ENCODE data around the gene RAMP2.
"Not testable (repeated sequence)": the region's sequence is repeated elsewhere in the genome, so short reads cannot be mapped to it uniquely, and the experiment has no call there.

Gene RAMP2

GRCh38 chr17:42760652-42761581 is at the start of gene RAMP2:
TSS of gene RAMP2 (plus strand) at chr17:42761227. CDS start at chr17:42761262, 35 bp downstream.
- no peak for FAIRE-seq

DNA sequence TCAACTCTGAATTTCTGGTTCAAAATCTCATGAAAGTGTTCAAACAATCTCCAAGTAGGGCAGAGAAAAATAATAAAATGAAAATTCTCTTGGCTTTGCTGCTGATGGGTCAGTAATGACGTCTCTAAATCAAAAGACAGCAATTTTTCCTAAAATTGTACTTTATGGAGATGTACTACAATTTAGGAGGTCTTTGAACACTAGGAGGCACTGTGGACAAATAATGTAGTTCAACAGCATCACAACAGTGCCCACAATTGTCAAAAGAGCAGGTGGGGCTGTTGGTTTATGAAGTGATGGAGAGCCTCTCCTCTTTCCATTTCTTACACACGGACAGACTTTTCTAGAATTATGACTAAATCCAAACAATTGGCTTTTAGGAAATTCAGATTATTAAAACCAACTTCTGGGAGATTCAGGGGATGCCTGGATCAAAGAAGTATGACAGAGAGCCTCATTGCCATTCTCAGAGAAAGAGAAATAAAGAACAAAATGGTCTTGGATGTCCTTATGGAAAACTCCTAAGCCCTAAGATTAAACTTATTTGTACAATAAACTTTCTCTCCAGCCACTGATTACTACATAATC is 39.9 kb upstream of the RAMP2 start:
- peak; percentile 94 for FAIRE-seq

- FAIRE-seq = no peak
Observed at GRCh38 chr17:42723636-42724035, 37.4 kb upstream of the RAMP2 start.

DNA sequence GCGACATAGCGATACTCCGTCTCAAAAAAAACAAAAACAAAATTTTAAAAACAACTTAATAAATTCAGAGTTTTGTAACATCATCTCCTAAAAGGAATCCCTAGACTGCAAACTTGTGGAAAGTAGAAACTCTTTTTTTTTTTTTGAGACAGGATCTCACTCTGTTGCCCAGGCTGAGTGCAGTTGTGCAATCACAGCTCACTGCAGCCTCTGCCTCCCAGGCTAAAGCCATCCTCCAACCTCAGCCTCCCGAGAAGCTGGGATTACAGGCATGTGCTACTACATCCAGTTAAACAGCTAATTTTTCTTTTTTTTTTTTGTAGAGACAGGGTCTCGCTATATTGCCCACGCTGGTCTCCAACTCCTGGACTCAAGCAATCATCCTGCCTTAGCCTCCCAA is 35.9 kb upstream of the RAMP2 start:
- no peak for FAIRE-seq

DNA sequence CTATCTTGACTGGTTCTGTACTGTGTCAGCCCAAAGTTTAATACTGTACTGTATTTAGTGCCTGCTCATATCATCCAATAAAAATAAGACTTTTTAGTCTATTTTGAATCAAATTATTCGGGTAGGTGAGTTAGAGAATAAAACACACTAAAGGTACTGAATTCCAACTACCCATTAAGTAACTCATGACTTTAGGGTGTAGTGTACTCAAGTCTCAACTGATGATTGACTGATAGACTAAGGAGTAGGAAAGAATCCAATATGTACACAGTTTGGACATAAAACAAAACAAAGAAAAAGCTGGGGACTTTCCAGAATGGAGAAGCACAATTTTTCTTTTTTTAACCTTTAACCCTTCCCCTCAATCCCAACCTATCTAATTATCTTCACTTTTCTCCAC is 20.3 kb upstream of the RAMP2 start:
- no peak for FAIRE-seq

DNA sequence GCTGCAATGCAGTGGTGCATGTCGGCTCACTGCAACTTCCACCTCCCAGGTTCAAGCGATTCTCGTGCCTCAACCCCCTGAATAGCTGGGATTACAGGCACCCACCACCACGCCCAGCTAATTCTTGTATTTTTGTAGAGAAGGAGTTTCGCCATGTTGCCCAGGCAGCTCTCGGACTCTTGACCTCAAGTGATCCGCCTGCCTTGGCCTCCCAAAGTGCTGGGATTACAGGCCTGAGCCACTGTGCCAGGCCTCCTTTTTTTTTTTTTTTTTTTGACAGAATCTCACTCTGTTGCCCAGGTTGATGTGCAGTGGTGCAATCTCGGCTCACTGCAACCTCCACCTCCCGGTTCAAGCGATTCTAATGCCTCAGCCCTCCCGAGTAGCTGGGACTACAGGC is 18.1 kb upstream of the RAMP2 start:
- FAIRE-seq = not testable (repeated sequence)

GRCh38 chr17:42743595-42744282 is 17.3 kb upstream of the RAMP2 start:
- no peak for FAIRE-seq

DNA sequence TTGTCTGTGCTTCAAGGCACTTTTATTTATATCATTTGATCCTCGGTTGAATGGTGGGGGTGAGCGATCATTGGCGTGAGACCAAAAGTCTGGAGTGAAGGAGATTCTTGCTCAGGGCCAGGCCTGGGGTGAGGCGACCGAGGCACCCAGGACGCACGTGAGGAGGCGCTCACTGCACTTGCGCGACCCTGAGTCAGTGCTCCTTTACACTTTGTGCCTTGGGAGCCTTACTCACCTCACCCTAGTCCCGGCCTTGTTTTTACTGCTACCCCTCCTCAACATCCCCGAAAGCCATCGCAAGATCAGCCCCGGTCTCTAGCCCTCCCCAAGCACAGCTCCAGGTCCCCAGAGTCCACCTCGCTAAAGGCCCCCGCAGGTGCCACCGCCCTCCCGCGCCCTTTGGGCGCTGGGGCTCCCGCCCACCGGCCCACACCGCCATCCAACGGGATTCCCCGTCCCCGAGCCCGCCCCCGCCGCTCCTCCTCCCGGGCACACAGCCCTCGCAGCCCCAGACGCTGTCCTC is 16.7 kb upstream of the RAMP2 start:
- FAIRE-seq = no peak

DNA sequence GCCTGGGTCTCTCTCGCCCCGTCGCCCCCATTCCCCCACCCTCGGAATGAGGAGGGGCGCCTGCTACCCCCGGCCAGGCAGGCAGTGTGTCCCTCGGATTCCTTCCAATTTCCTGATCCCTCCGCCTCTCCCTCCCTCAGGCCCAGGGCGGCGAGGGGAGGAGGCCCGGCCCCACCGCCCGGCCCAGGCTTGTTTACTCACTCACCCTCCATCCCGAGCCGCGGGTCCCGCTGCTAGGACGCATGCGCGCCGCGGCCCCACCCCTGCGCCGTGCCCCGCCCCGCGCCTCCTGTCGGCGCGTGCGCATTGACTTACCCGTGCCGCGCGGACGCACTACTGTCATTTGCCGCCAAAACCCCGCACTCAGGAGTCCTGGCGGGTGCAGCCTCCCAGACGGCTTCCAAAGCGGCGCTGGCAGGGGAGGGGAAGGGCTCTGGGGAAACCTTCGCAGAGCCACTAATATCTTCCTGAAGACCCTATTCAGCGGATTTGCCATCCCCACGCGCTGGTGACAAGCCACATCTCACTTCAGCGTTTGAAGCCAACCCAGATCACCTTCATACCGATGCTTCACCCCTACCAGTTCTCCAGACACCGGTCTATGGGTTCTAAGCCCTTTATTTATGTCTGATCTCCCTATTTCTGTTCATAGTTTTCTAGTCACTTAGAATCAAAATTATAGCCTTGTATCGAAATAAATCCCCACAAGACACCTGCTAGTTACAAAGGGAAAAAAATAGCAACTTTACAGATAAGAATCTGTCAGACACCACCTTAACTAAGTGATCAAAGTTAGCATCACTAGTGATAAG is 16.0 kb upstream of the RAMP2 start, which contains the start of gene EZH1:
EZH1 (minus strand) TSS at position 235 of the 812 bp plus-strand sequence. CDS start 16,099 bp downstream, outside the sequence.
- no peak for FAIRE-seq

- no peak for FAIRE-seq
Observed at GRCh38 chr17:42748202-42748907, 12.7 kb upstream of the RAMP2 start.

DNA sequence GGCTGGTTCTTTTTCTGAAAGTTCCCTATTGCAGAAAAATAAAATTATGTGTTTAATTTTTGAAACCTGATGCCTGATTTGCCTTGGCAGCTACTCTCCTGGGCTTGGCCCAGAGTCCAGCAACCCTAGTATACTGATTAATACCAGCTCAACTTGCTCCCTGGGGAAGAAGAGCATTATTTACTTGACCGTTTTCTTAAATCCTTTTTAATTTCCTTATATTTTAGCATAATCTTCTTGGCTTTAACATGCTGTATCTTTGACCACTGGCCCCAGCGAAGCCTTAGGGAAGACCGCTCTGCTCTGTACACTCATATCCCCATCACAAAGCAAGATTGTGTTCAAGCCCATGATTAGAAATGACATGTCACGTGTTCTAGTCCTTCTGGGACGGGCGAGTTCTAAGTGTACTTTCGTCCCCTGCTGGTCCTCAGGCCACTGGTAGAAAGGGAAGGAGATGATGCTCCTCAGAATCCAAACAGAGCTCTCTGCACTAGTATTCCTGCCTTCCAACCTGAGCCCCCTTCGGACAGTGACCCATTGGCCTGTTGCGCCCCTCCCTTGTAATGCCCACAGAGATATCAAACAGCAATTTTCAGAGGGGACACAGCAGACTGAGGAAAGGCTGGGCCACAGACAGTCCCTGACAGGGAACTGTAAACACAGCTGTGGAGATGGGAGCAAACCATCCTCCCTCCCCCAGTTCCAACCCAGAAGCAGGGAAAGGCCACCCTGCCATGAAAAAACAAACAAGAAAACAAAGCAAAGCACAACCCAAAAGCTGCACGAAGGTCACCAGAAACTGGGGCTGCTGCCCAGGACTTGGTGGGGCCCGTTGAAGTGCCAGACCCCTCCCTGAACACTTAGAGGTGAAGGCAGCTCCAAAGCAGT is 11.9 kb upstream of the RAMP2 start:
- no peak for FAIRE-seq

- FAIRE-seq = no peak
Observed at GRCh38 chr17:42750739-42751344, 10.2 kb upstream of the RAMP2 start.

DNA sequence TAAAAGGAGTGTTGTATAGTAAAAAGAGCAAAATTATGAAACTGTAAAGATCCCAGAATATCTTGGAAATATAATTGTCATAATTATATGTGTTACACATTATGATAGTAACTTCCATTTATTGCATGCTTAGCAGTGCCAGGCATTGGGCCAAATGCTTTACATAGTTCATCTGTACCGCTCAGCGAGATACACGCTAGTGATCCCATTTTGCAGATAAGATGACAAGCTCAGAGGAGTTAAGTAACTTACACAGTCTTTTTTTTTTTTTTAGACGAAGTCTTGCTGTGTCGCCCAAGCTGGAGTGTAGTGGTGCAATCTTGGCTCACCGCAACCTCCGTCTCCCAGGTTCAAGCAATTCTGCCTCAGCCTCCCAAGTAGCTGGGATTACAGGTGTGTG is 9.4 kb upstream of the RAMP2 start:
- FAIRE-seq = no peak

DNA sequence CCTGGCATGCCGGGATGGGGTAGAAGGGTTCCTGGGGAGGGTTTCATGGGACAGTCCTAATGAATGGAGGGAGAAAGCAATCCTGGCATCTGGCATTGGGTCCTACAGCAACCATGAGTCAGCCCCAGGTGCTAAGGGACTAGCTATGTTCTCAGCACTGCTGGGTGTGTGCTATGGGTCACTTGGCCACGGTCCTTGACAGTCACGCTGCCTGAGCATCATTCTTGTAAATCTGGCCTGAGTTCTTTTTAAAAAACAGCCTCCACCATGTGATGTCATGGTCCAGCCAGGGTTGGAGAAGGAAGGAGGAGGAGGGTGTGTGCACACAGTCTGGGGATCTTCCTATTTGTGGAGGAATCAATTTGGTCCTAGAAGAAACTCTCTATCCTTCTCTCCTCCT is 6.2 kb upstream of the RAMP2 start:
- FAIRE-seq = no peak

GRCh38 chr17:42759982-42760651 is 910 bp upstream of the RAMP2 start:
- FAIRE-seq = no peak

GRCh38 chr17:42761638-42762037 is 611 bp downstream of the RAMP2 start:
- no peak for FAIRE-seq

DNA sequence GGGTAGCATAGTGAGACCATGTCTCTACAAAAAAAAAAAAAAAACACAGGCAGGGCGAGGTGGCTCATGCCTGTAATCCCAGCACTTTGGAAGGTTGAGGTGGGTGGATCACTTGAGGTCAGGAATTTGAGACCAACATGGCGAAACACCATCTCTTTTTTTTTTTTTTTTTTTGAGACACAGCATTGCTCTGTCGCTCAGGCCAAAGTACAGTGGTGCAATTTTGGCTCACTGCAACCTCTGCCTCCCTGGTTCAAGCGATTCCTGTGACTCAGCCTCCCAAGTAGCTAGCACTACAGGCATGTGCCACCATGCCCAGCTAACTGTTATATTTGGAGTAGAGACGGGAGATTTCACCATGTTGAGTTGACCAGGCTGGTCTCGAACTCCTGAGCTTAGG is 5.1 kb downstream of the RAMP2 start:
- FAIRE-seq = no peak

- no peak for FAIRE-seq
Observed at GRCh38 chr17:42767512-42767911, 6.5 kb downstream of the RAMP2 start.

DNA sequence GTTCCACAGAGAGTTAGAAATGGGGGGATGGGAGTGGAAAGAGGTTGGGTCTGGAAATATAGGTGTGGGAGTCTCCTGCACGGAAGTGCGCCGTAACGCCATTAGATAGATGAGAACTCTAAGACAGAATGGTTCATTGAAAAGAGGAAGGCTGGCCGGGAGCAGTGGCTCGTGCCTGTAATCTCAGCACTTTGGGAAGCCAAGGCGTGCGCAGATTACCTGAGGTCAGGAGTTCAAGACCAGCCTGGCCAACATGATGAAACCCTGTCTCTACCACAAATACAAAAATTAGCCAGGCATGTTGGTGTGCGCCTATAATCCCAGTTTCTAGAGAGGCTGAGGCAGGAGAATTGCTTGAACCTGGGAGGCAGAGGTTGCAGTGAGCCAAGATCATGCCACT is 7.0 kb downstream of the RAMP2 start:
- FAIRE-seq = not testable (repeated sequence)

GRCh38 chr17:42769964-42770363 is 8.9 kb downstream of the RAMP2 start:
- not testable (repeated sequence) for FAIRE-seq

All from G401.6 (cell line).